GM19240 (cell line): ENCODE data around the gene USP17L5.
"Not testable (repeated sequence)": the region's sequence is repeated elsewhere in the genome, so short reads cannot be mapped to it uniquely, and the experiment has no call there.

Experiments used
- DNase-seq: peaks from one replicate; pipeline ENCODE4 v3.0.0; 2011; ENCODE audit warnings: low spot score; ENCODE audit not compliant: insufficient read length

The USP17L5 gene

GRCh38 chr4:9339103-9339502, at the start of gene USP17L5:
TSS of gene USP17L5 (plus strand) at chr4:9339403. CDS start at chr4:9339403, 0 bp downstream.
- DNase-seq: not testable (repeated sequence)

GRCh38 chr4:9324191-9324590, 15.0 kb upstream of the USP17L5 start:
- DNase-seq: not testable (repeated sequence)

GRCh38 chr4:9324865-9325264, 14.3 kb upstream of the USP17L5 start, which contains the start of gene USP17L24:
TSS of gene USP17L24 (plus strand) at chr4:9325165. CDS start at chr4:9325165, 0 bp downstream.
- not testable (repeated sequence) for DNase-seq

- DNase-seq: not testable (repeated sequence)
Measured at GRCh38 chr4:9329611-9330010, 9.6 kb upstream of the USP17L5 start, which contains the start of gene USP17L25. TSS of gene USP17L25 (plus strand) at chr4:9329911. CDS start at chr4:9329911, 0 bp downstream.

GRCh38 chr4:9334358-9334757, 4.8 kb upstream of the USP17L5 start, which contains the start of gene USP17L26:
TSS of gene USP17L26 (plus strand) at chr4:9334658. CDS start at chr4:9334658, 0 bp downstream.
- DNase-seq: not testable (repeated sequence)

- DNase-seq: not testable (repeated sequence)
Measured at GRCh38 chr4:9343848-9344247, 4.6 kb downstream of the USP17L5 start, which contains the start of gene USP17L27. TSS of gene USP17L27 (plus strand) at chr4:9344148. CDS start at chr4:9344148, 0 bp downstream.

- not testable (repeated sequence) for DNase-seq
Measured at GRCh38 chr4:9348593-9348992, 9.4 kb downstream of the USP17L5 start, which contains the start of gene USP17L28. TSS of gene USP17L28 (plus strand) at chr4:9348893. CDS start at chr4:9348893, 0 bp downstream.

- DNase-seq: not testable (repeated sequence)
Measured at GRCh38 chr4:9350866-9351265, 11.7 kb downstream of the USP17L5 start.

GRCh38 chr4:9353338-9353737, 14.1 kb downstream of the USP17L5 start, which contains the start of gene USP17L29:
TSS of gene USP17L29 (plus strand) at chr4:9353638. CDS start at chr4:9353638, 0 bp downstream.
- not testable (repeated sequence) for DNase-seq

GRCh38 chr4:9362829-9363228, 23.6 kb downstream of the USP17L5 start, which contains the start of gene USP17L30:
TSS of gene USP17L30 (plus strand) at chr4:9363129. CDS start at chr4:9363129, 0 bp downstream.
- DNase-seq: not testable (repeated sequence)

GRCh38 chr4:9379881-9380280, 40.7 kb downstream of the USP17L5 start:
- not testable (repeated sequence) for DNase-seq

GRCh38 chr4:9381012-9381534, 41.9 kb downstream of the USP17L5 start:
- DNase-seq: not testable (repeated sequence)

GRCh38 chr4:9384126-9384525, 44.9 kb downstream of the USP17L5 start:
- no peak for DNase-seq

GRCh38 chr4:9389001-9389400, 49.8 kb downstream of the USP17L5 start:
- not testable (repeated sequence) for DNase-seq
